ENCODE measurements around the gene ANO10. TPM values are rescaled to one million over a fixed set of nuclear protein-coding genes. Genes with fewer than 3 reads are reported as not detected.

ANO10 gene
- total and polyA plus RNA-seq, 2 donors (not counting 1 experiment from before 2014, with no cell fraction given): 1.9 to 10.6 TPM

GRCh38 chr3:43405888-43406642, 215.7 kb downstream of the ANO10 start:
- Histone ChIP-seq H3K27me3 (replicated peaks in 1 of 4; ENCODE audit: control extremely low read depth in 1 of 4, control insufficient read depth in 3 of 4, insufficient read depth in 4 of 4, low read length in 3 of 4) (no peaks in the 10 kb centered on the region), H3K4me2 (replicated peaks; ENCODE audit: low read depth, low read length, poor library complexity, severe bottlenecking) (no peak overlapping the region), H3K79me2 (ENCODE audit: control insufficient read depth, insufficient read depth, low read length) (no peaks in the 10 kb centered on the region), H4K20me1 (ENCODE audit: control insufficient read depth, insufficient read depth, low read length, poor library complexity, severe bottlenecking) (no peaks in the 10 kb centered on the region), H3K27ac (ENCODE audit: low read length in 2 of 2) (no peak overlapping the region), H3K4me3 (ENCODE audit: control extremely low read depth in 1 of 5, extremely low read depth in 1 of 5, insufficient read depth in 1 of 5, low read depth in 2 of 5, low read length in 4 of 5) (no peak overlapping the region), H3K9ac (ENCODE audit: low read length) (no peak overlapping the region), H2AFZ (ENCODE audit: insufficient read depth, low read depth, low read length, poor library complexity, severe bottlenecking) (no peak overlapping the region), H3K4me1 (ENCODE audit: control insufficient read depth in 2 of 2, insufficient read depth in 2 of 2, low read length in 2 of 2) (no peaks in the 10 kb centered on the region), H3K36me3 (replicated peaks in 1 of 2; ENCODE audit: control extremely low read depth in 1 of 2, control insufficient read depth in 1 of 2, extremely low read depth in 1 of 2, insufficient read depth in 2 of 2, low read length in 1 of 2) (no peaks in the 10 kb centered on the region), H3K9me3 (ENCODE audit: control extremely low read depth in 1 of 3, control insufficient read depth in 2 of 3, insufficient read depth in 1 of 3, low read length in 2 of 3) (no peaks in the 10 kb centered on the region)
- DNase-seq (no peak), ATAC-seq (ENCODE audit: low read depth) (no peak)
- TF ChIP-seq EZH2 (IDR thresholded peaks at IDR 0.05; ENCODE audit: borderline replicate concordance, insufficient read depth, low read depth, low read length, poor library complexity, severe bottlenecking): no peak
- TF ChIP-seq, protein P1, sequence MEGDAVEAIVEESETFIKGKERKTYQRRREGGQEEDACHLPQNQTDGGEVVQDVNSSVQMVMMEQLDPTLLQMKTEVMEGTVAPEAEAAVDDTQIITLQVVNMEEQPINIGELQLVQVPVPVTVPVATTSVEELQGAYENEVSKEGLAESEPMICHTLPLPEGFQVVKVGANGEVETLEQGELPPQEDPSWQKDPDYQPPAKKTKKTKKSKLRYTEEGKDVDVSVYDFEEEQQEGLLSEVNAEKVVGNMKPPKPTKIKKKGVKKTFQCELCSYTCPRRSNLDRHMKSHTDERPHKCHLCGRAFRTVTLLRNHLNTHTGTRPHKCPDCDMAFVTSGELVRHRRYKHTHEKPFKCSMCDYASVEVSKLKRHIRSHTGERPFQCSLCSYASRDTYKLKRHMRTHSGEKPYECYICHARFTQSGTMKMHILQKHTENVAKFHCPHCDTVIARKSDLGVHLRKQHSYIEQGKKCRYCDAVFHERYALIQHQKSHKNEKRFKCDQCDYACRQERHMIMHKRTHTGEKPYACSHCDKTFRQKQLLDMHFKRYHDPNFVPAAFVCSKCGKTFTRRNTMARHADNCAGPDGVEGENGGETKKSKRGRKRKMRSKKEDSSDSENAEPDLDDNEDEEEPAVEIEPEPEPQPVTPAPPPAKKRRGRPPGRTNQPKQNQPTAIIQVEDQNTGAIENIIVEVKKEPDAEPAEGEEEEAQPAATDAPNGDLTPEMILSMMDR (IDR thresholded peaks at IDR 0.05): no peak
- Mint-ChIP-seq H3K27me3 (no peaks in the 10 kb centered on the region), H3K4me3 (no peak overlapping the region), H3K9me3 (ENCODE audit: insufficient read depth) (no peaks in the 10 kb centered on the region), H3K4me1 (no peaks in the 10 kb centered on the region), H3K27ac (no peak overlapping the region)
- POLR2A ChIA-PET: no interaction called here
- CTCF ChIA-PET: no interaction called here
- 30% methylated on average over 11 of the region's 11 CpGs for WGBS (ENCODE audit: insufficient coverage)
- intact Hi-C loops (cut with micrococcal nuclease): no loop called here

Data from B cell (primary cell).